Measurements from ENCODE around the gene DDAH1.

DNA sequence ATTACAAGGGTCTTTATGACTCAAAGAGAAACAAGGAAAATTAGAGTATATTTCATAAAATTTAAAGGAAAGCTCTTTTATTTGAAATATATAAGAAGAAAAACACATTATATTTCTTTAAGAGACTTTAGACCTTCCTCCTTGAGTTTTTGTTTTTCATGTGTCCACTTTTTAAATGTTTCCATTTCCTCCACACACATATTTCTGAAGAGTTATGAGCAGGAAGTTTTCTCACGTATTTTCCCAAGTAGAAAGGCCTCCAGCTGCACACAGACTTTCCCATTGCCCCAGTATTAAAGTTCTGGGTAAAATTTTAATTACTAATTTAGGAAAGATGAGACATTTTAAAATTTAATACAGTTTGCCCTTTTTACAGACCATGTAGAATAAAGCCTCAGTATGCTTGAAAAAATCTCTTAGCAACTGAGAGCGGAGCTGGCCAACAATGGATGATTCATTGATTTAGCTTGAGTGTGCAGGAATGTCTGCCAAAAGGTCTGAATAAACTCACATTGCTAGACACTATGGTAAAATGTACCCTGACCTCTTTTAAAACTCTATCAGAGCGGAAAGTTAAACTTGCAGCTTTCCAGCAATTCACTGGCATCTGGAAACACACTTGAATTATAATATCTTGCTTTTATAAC, 57.9 kb downstream of the DDAH1 start:
- no peak for TF ChIP-seq GATA3 (IDR thresholded peaks at IDR 0.05; ENCODE audit: low read depth, low read length)
- TF ChIP-seq GATA2 (IDR thresholded peaks at IDR 0.05; ENCODE audit: low read depth, low read length), result no peak
